NCI-H187 treated with DMSO at 0.1 percent for 48 hours (cell line): ENCODE measurements around the gene DHX16.
A peak's percentile ranks its signal among the peaks of the same experiment; 100 is the strongest.
"Not testable (repeated sequence)": the region's sequence is repeated elsewhere in the genome, so short reads cannot be mapped to it uniquely, and the experiment has no call there.

Experiments
- DNase-seq: peaks from one replicate; lab custom pipeline; 2025; lab: John Stamatoyannopoulos, UW

DHX16 gene

GRCh38 chr6:30678964-30679726, 6.3 kb upstream of the DHX16 start:
- DNase-seq: no peak

- no peak for DNase-seq
Measured at GRCh38 chr6:30676660-30677285, 4.0 kb upstream of the DHX16 start.

GRCh38 chr6:30670760-30671527, 1.9 kb downstream of the DHX16 start:
- no peak for DNase-seq

- DNase-seq: not testable (repeated sequence)
Measured at GRCh38 chr6:30666300-30666699, 6.5 kb downstream of the DHX16 start.

- no peak for DNase-seq
Measured at GRCh38 chr6:30664994-30665767, 7.6 kb downstream of the DHX16 start.

GRCh38 chr6:30657922-30658321, 14.9 kb downstream of the DHX16 start:
- not testable (repeated sequence) for DNase-seq

GRCh38 chr6:30657454-30657853, 15.4 kb downstream of the DHX16 start:
- DNase-seq: no peak

- no peak for DNase-seq
Measured at GRCh38 chr6:30656513-30656912, 16.3 kb downstream of the DHX16 start.

- DNase-seq: no peak
Measured at GRCh38 chr6:30655743-30656094, 17.1 kb downstream of the DHX16 start.

- DNase-seq: no peak
Measured at GRCh38 chr6:30654798-30655742, 17.7 kb downstream of the DHX16 start.

- no peak for DNase-seq
Measured at GRCh38 chr6:30651143-30651542, 21.7 kb downstream of the DHX16 start.

- DNase-seq: no peak
Measured at GRCh38 chr6:30647242-30648116, 25.3 kb downstream of the DHX16 start.

- DNase-seq: peak; percentile 65
Measured at GRCh38 chr6:30646450-30647241, 26.2 kb downstream of the DHX16 start, which contains the start of gene C6orf136. TSS of gene C6orf136 (plus strand) at chr6:30647133. CDS start at chr6:30647232, 99 bp downstream.

- DNase-seq: no peak
Measured at GRCh38 chr6:30645989-30646388, 26.8 kb downstream of the DHX16 start.

- no peak for DNase-seq
Measured at GRCh38 chr6:30644769-30645168, 28.0 kb downstream of the DHX16 start.

GRCh38 chr6:30643656-30644055, 29.1 kb downstream of the DHX16 start:
- DNase-seq: no peak

GRCh38 chr6:30641048-30641447, 31.8 kb downstream of the DHX16 start:
- no peak for DNase-seq

- no peak for DNase-seq
Measured at GRCh38 chr6:30640481-30640880, 32.3 kb downstream of the DHX16 start.

GRCh38 chr6:30635834-30636233, 37.0 kb downstream of the DHX16 start:
- no peak for DNase-seq
